Mononuclear cell (primary cell): ENCODE measurements around the gene MOV10. TPM values are rescaled to one million over a fixed set of nuclear protein-coding genes. Genes with fewer than 3 reads are reported as not detected.
"Not testable (repeated sequence)": the region's sequence is repeated elsewhere in the genome, so short reads cannot be mapped to it uniquely, and the experiment has no call there.

Experiments
- H3K27me3 ChIP-seq: 2 replicates; pipeline ENCODE4 v1.6.0; 2011; ENCODE audit warnings: low read length, control low read depth; ENCODE audit not compliant: insufficient read depth
- H3K4me1 ChIP-seq: 2 replicates; pipeline ENCODE4 v1.5.1; 2011; ENCODE audit warnings: mild to moderate bottlenecking, low read length, control low read depth; ENCODE audit not compliant: insufficient read depth
- H3K4me3 ChIP-seq: 2 replicates; pipeline ENCODE4 v1.5.1; 2011; ENCODE audit warnings: mild to moderate bottlenecking, low read length, moderate library complexity
- H3K9me3 ChIP-seq: 2 replicates; pipeline ENCODE4 v1.5.1; 2011; ENCODE audit warnings: low read depth, mild to moderate bottlenecking, control low read depth, low read length
- total RNA-seq: library from RNA; depleted of rRNA; stranded (reverse); fragments of >200 nt; gene quantifications from one replicate; pipeline ENCODE4 v1.2.3, GENCODE V29; 2012

MOV10 gene
- total RNA-seq, 1 donor: 27.2 TPM

DNA sequence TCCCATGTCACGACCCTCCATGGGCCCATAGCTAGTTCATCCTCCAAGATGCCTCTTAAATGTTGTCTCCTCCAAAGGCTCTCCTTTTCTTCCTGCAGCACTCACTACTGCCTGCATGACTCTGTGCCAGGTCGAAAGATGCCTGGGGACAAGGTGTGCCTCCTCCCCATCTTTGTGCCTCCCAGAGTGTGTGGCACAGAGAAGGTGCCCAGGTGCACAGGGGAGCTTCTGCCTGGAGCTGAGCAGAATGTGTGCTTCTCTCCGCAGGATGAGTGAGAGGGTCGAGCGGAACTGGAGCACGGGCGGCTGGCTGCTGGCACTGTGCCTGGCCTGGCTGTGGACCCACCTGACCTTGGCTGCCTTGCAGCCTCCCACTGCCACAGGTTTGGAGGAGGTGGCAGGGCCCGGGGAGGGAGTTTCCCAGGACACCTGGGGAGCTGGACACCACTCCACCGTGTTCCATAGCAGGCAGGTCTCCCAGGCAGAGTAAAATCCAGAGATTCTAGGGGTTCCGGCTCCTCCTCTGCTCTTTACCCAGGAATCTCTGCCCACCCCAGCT, 47.6 kb downstream of the MOV10 start:
- no peaks in the 10 kb centered on the region for H3K27me3 ChIP-seq
- H3K9me3 ChIP-seq: no peaks in the 10 kb centered on the region
- peaks cover 15% of the 10 kb centered on the region for H3K4me1 ChIP-seq
- H3K4me3 ChIP-seq: no peak overlapping the region

DNA sequence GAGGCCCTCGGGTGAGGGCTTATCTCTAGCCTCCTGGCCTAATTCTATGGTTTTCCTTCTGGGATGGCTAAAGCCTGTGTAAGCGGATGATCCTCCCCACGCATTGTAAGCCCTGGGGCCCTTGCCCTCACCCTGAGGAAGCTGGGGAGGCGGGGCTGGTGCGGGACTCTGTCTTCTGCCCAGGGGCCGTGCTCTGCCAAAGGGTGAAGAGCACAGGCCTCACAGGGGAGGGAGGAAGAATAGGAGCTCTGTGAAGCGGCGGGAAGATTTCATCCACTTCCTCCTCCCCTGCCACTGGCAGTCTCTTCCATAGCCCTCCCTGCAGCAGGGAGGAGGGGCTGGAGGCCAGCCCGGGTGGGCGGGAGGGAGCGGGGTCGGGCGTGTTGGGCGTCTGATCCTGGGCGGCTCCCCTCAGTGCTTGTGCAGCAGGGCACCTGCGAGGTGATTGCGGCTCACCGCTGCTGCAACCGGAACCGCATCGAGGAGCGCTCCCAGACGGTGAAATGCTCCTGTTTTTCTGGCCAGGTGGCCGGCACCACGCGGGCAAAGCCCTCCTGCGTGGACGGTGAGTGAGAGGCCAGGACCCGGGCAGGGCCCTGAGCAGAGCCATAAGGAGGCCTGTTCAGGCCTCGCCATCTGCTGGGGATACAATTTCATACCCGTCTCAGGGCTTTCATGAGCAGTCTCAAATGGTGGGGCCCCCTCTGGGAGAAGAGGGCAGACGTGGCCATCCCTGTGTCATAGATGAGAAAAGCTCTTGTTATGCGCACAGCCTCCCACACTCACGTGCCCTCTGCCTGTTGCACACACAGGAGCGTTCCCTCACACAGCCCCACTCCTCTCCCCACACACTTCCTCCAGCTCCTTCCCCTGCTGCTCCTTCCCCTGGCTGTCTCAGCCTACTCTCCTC, 48.4 kb downstream of the MOV10 start:
- Histone ChIP-seq H3K4me3 (no peak overlapping the region), H3K9me3 (no peaks in the 10 kb centered on the region), H3K27me3 (no peaks in the 10 kb centered on the region), H3K4me1 (peaks cover 15% of the 10 kb centered on the region)

DNA sequence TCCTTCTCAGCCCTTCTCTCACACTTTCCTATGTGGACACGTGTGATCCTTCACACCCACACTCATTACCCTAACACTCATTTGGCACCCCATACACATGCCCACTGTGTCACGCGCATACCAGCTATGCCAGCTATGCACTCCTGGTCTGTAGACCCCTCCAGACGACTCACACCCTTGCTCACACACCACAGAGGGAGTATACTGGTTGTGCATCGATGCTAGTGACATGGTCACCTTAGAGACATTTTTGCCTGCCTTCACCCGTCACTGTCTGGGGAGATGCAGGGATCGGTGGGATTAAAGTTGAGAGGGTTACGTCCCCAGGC, 49.0 kb downstream of the MOV10 start:
- Histone ChIP-seq H3K27me3 (no peaks in the 10 kb centered on the region), H3K4me1 (peaks cover 12% of the 10 kb centered on the region), H3K4me3 (no peak overlapping the region), H3K9me3 (no peaks in the 10 kb centered on the region)

DNA sequence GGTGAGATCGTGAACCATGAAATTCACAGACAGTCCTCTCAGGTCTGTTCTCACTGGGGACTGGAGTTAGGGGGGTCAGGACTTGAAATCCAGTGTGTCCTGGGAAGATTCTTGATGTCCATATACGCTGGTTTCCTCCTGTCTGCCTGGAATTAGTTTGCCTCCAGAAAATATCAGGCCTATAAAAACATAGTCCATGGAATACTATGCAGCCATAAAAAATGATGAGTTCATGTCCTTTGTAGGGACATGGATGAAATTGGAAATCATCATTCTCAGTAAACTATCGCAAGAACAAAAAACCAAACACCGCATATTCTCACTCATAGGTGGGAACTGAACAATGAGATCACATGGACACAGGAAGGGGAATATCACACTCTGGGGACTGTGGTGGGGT, 49.8 kb downstream of the MOV10 start:
- H3K9me3 ChIP-seq, H3K27me3 ChIP-seq, H3K4me1 ChIP-seq, H3K4me3 ChIP-seq: not testable (repeated sequence)

DNA sequence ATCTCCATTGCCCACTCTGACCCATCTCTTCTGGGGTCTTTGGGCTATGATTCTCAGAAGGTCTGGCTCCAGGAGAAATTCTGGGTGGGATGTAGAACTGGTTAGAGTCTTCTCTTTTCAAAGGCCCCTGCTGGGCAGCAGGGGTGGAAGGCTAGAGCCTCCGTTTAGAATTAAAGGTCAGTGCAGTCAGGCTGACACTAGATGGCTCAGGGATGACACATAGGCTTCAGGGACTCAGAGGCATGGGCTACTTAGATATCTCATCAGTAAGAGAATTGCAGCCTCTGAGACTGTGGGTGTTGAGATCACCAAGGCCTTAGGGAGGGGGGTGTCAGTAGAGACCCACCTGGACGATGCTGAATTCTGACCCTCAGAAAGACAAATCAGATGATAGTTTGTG, 53.3 kb downstream of the MOV10 start:
- H3K4me3 ChIP-seq: no peak overlapping the region
- H3K4me1 ChIP-seq: peaks cover 10% of the 10 kb centered on the region
- no peaks in the 10 kb centered on the region for H3K9me3 ChIP-seq
- H3K27me3 ChIP-seq: no peaks in the 10 kb centered on the region

DNA sequence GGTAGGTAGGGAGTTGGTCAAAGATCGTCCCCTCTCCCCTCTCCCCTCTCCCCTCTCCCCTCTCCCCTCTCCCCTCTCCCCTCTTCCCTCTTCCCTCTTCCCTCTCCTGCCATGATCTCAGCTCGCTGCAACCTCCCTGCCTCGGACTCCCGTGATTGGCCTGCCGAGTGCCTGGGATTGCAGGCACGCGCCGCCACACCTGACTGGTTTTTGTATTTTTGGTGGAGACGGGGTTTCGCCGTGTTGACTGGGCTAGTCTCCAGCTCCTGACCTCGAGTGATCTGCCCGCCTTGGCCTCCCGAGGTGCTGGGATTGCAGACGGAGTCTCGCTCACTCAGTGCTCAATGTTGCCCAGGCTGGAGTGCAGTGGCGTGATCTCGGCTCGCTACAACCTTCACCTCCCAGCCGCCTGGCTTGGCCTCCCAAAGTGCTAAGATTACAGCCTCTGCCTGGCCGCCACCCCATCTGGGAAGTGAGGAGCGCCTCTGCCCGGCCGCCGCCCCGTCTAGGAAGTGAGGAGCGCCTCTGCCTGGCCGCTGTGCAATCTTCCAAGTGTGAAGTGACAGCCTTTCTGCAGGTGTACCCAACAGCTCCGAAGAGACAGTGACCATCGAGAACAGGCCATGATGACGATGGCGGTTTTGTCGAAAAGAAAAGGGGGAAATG, 54.0 kb downstream of the MOV10 start:
- H3K9me3 ChIP-seq, H3K4me1 ChIP-seq, H3K27me3 ChIP-seq, H3K4me3 ChIP-seq: not testable (repeated sequence)

DNA sequence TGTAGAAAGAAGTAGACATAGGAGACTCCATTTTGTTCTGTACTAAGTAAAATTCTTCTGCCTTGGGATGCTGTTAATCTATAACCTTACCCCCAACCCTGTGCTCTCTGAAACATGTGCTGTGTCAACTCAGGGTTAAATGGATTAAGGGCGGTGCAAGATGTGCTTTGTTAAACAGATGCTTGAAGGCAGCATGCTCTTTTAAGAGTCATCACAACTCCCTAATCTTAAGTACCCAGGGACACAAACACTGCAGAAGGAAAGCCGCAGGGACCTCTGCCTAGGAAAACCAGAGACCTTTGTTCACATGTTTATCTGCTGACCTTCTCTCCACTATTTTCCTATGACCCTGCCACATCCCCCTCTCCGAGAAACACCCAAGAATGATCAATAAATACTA, 54.6 kb downstream of the MOV10 start:
- H3K27me3 ChIP-seq, H3K4me3 ChIP-seq, H3K4me1 ChIP-seq, H3K9me3 ChIP-seq: not testable (repeated sequence)

DNA sequence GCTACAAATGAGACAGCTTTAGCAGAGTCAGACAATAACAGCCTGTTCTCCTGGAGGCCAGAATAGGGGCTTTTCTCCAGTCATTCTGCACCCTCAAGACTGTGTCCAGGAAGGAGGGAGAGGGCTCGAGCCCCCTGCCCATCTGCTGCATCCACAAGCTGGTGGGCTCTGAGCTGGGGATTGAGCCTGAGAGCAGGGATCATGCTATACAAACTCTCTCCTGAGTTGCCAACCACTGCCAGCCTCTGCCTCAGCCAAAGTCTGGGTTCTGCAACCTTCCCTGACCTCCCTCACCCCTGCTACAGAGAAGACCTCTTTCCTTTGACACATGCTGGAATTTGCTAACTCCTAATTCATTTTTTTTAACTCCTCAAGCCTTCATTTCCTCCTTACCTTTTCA, 55.5 kb downstream of the MOV10 start:
- no peaks in the 10 kb centered on the region for H3K27me3 ChIP-seq

DNA sequence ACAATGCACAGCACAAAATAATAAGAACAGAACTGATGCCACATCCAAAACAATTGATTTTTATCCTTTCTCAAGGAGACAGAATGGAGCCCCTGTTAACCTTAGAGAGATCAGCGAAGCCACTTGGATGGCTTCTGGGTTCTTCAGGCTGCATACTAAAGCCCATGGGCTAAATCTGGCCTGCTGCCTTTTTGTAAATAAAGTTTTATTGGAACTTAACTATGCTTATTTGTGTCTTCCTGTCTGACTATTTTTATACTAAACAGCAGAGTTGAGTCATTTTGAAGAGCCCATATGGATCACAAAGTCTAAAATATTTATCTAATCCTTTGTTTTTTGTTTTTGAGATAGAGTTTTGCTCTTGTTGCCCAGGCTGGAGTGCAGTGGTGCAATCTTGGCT, 57.0 kb downstream of the MOV10 start:
- peaks cover 4% of the 10 kb centered on the region for H3K4me1 ChIP-seq
- no peak overlapping the region for H3K4me3 ChIP-seq
- no peaks in the 10 kb centered on the region for H3K9me3 ChIP-seq
- H3K27me3 ChIP-seq: no peaks in the 10 kb centered on the region

More for the DNA sequence above, 55.5 kb downstream of the MOV10 start:
- Histone ChIP-seq H3K4me3 (no peak overlapping the region), H3K4me1 (peaks cover 4% of the 10 kb centered on the region), H3K9me3 (no peaks in the 10 kb centered on the region)

DNA sequence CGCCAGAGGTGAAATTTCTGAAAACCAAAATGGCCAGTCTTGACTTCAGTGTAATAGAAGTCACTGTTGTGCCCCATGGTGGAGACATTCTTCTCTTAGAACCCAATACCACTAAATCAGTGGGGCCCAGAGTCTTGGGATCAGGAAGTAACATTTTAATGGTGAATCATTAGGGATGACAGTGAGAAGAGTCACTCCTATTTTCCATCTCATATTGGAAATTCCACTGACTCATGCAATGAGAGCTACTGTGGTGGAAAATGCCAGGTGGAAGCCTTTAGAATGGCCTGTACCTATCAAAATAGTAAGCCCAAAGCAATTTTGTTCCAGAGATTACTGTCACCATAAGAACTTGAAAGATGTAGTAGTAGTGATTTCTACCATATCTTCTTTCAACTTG, 61.3 kb downstream of the MOV10 start:
- no peak overlapping the region for H3K4me3 ChIP-seq
- H3K4me1 ChIP-seq: peaks cover 4% of the 10 kb centered on the region
- no peaks in the 10 kb centered on the region for H3K9me3 ChIP-seq
- peaks cover 13% of the 10 kb centered on the region for H3K27me3 ChIP-seq

DNA sequence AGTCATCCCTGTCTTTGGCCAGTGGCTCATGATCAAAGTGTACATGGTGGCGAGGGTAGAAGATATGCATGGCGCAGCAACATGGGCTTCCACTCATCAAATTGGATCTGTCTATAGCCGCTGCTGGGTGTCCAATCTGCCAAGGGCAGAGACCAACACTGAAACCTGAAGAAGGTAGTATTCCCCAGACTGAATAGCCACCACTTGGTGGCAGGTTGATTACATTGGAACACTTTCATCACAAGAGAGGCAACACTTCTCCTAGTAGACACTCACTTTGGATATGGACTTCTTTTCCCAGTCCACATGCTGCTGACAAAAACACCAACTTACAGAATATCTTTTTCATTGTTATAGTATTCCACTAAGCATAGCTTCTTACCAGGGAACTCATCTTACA, 63.1 kb downstream of the MOV10 start:
- Histone ChIP-seq H3K4me1 (no peaks in the 10 kb centered on the region), H3K9me3 (no peaks in the 10 kb centered on the region), H3K27me3 (peaks cover 23% of the 10 kb centered on the region), H3K4me3 (no peak overlapping the region)

DNA sequence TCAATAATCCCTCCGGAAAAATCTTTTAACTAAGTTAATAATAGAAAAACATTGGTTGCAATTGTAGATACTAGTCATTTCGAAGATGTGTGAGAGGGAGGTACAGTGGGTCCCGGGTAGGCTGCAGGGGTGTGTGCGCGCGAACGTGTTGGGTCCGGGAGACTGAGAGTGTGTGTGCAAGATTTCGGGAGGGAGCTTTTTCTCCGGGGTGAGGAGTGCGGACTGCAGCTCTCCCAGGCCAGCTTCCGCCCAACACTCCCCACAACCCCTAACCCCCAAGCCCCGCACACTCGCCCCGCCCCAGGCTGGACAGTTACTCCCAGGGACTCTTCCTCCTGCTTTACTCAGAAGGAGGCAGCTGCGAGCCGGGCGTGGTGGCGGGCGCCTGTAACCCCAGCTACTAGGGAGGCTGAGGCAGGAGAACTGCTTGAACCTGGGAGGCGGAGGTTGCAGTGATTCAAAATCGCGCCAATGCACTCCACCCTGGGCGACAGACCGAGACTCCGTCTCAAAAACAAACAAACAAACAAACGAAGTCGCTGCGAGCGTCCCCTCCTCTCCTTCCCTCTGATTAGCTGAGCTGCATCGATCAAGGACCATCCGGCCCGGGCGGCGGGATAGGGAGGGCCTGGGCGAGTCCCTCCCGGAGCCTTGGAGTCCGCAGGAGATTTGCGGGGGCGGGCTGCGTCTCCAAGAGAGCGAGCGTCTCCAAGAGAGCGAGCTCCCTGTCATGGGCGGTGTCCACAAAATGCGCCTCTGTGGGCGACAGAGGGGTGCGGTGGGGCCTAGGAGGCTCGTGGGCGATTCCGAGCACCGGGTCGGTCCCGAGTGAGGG, 68.9 kb downstream of the MOV10 start:
- Histone ChIP-seq H3K4me1 (peaks cover 9% of the 10 kb centered on the region), H3K4me3 (no peak overlapping the region), H3K27me3 (peaks cover 52% of the 10 kb centered on the region), H3K9me3 (no peaks in the 10 kb centered on the region)

DNA sequence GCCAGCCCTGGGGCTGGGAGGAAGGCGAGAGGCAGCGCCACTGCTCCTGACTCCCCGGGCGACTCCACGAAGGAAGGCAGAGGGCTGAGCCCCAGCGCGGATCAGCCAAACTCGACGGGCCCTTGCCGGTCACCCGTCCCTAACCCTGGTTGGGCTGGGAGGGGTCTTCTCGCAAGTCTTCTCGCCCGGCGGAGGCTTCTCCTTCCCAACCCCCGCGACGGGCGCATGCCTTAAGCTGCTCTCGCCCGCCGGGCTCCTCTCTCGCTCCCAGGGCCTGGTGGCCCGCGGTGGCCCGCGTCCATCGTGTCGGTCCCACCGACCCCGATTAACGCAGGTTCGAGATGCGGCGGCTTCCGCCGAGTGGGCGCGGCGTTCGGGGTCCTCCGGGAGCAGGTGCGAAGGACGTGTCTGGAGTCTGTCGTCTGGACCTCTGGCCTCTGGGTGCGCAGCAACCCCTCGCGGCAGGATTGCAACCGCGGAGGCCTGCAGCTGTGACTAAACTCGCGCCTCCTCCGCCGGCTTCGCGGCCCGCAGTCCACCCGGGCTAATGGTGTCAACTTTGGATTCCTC, 69.6 kb downstream of the MOV10 start:
- Histone ChIP-seq H3K9me3 (no peaks in the 10 kb centered on the region), H3K27me3 (peaks cover 50% of the 10 kb centered on the region), H3K4me3 (no peak overlapping the region), H3K4me1 (peaks cover 9% of the 10 kb centered on the region)

DNA sequence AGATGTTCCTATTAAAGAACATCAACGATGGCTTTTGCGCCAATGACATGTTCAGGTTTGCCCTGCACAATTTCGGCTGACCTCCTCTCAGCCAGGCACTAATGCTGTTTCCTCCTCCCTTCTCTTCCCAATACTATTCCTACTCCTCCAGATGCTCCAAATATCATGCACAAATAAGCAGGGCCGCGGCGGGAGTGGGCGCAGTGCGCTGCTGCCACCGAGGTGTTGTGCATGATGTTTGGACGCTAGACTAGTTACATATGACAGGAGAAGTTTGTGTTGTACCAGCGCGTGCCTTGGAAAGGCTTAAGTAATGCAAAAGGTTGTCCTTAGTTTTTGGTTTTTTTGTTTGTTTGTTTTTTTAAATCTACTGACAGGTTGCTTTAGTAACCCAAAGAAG, 73.9 kb downstream of the MOV10 start:
- Histone ChIP-seq H3K4me3 (no peak overlapping the region), H3K4me1 (peaks cover 9% of the 10 kb centered on the region), H3K9me3 (no peaks in the 10 kb centered on the region), H3K27me3 (peaks cover 28% of the 10 kb centered on the region)
